Stimulated activated naive CD8-positive, alpha-beta T cell treated with anti-CD3 and anti-CD28 coated beads, Interleukin-15, Interleukin-2, amounts not matched to agents 100 ng/mL and 50 ng/mL, for 24 hours (primary cell): ENCODE data around the gene LRMDA.

ENCODE experiments used
- H3K27ac Mint-ChIP-seq: one replicate; pipeline ENCODE4 v1.8.0; 2021; ENCODE audit warnings: mild to moderate bottlenecking, mixed read lengths
- H3K27me3 Mint-ChIP-seq: one replicate; pipeline ENCODE4 v1.8.0; 2021; ENCODE audit warnings: mixed read lengths
- H3K36me3 Mint-ChIP-seq: one replicate; pipeline ENCODE4 v1.8.0; 2021; ENCODE audit warnings: low read depth, mixed read lengths
- H3K4me1 Mint-ChIP-seq: one replicate; pipeline ENCODE4 v1.8.0; 2021; ENCODE audit warnings: low read depth, mixed read lengths
- H3K4me3 Mint-ChIP-seq: one replicate; pipeline ENCODE4 v1.8.0; 2021; ENCODE audit warnings: mild to moderate bottlenecking, mixed read lengths
- H3K9me3 Mint-ChIP-seq: one replicate; pipeline ENCODE4 v1.8.0; 2021; ENCODE audit warnings: mixed read lengths

The LRMDA gene

GRCh38 chr10:76160446-76161300 lies 729.2 kb downstream of the LRMDA start:
- Mint-ChIP-seq H3K4me3 (no peak overlapping the region), H3K4me1 (no peaks in the 10 kb centered on the region), H3K36me3 (no peaks in the 10 kb centered on the region), H3K9me3 (peaks cover 4% of the 10 kb centered on the region), H3K27ac (no peak overlapping the region), H3K27me3 (no peaks in the 10 kb centered on the region)

- no peak overlapping the region for H3K4me3 Mint-ChIP-seq
- H3K4me1 Mint-ChIP-seq = no peaks in the 10 kb centered on the region
- H3K27me3 Mint-ChIP-seq = no peaks in the 10 kb centered on the region
- no peaks in the 10 kb centered on the region for H3K36me3 Mint-ChIP-seq
- H3K9me3 Mint-ChIP-seq = peaks cover 7% of the 10 kb centered on the region
- H3K27ac Mint-ChIP-seq = no peak overlapping the region
Observed at GRCh38 chr10:76161301-76161582, 729.8 kb downstream of the LRMDA start.

- Mint-ChIP-seq H3K36me3 (no peaks in the 10 kb centered on the region), H3K4me3 (no peak overlapping the region), H3K27ac (no peak overlapping the region), H3K9me3 (peaks cover 10% of the 10 kb centered on the region), H3K4me1 (no peaks in the 10 kb centered on the region), H3K27me3 (no peaks in the 10 kb centered on the region)
Observed at GRCh38 chr10:76168437-76168836, 737.0 kb downstream of the LRMDA start.

GRCh38 chr10:76169246-76169645 lies 737.8 kb downstream of the LRMDA start:
- Mint-ChIP-seq H3K4me1 (no peaks in the 10 kb centered on the region), H3K9me3 (peaks cover 10% of the 10 kb centered on the region), H3K4me3 (no peak overlapping the region), H3K27ac (no peak overlapping the region), H3K36me3 (no peaks in the 10 kb centered on the region), H3K27me3 (no peaks in the 10 kb centered on the region)

- peaks cover 4% of the 10 kb centered on the region for H3K27me3 Mint-ChIP-seq
- no peaks in the 10 kb centered on the region for H3K36me3 Mint-ChIP-seq
- H3K4me1 Mint-ChIP-seq = no peaks in the 10 kb centered on the region
- H3K9me3 Mint-ChIP-seq = peaks cover 4% of the 10 kb centered on the region
- H3K27ac Mint-ChIP-seq = no peak overlapping the region
- no peak overlapping the region for H3K4me3 Mint-ChIP-seq
Observed at GRCh38 chr10:76172020-76172419, 740.6 kb downstream of the LRMDA start.

- Mint-ChIP-seq H3K27me3 (peaks cover 4% of the 10 kb centered on the region), H3K9me3 (peaks cover 7% of the 10 kb centered on the region), H3K27ac (no peak overlapping the region), H3K4me1 (no peaks in the 10 kb centered on the region), H3K36me3 (no peaks in the 10 kb centered on the region), H3K4me3 (no peak overlapping the region)
Observed at GRCh38 chr10:76175533-76176165, 744.2 kb downstream of the LRMDA start.

GRCh38 chr10:76176166-76176550 lies 744.7 kb downstream of the LRMDA start:
- Mint-ChIP-seq H3K27ac (no peak overlapping the region), H3K9me3 (peaks cover 7% of the 10 kb centered on the region), H3K27me3 (peaks cover 4% of the 10 kb centered on the region), H3K36me3 (no peaks in the 10 kb centered on the region), H3K4me1 (no peaks in the 10 kb centered on the region), H3K4me3 (no peak overlapping the region)

GRCh38 chr10:76177936-76178335 lies 746.5 kb downstream of the LRMDA start:
- H3K36me3 Mint-ChIP-seq = no peaks in the 10 kb centered on the region
- H3K4me3 Mint-ChIP-seq = no peak overlapping the region
- peaks cover 7% of the 10 kb centered on the region for H3K9me3 Mint-ChIP-seq

GRCh38 chr10:76178532-76179292 lies 747.3 kb downstream of the LRMDA start:
- H3K4me1 Mint-ChIP-seq = no peaks in the 10 kb centered on the region
- no peak overlapping the region for H3K4me3 Mint-ChIP-seq
- peaks cover 7% of the 10 kb centered on the region for H3K9me3 Mint-ChIP-seq
- no peaks in the 10 kb centered on the region for H3K36me3 Mint-ChIP-seq
- peaks cover 4% of the 10 kb centered on the region for H3K27me3 Mint-ChIP-seq
- H3K27ac Mint-ChIP-seq = no peak overlapping the region

More at GRCh38 chr10:76177936-76178335, 746.5 kb downstream of the LRMDA start:
- Mint-ChIP-seq H3K27me3 (peaks cover 4% of the 10 kb centered on the region), H3K27ac (no peak overlapping the region), H3K4me1 (no peaks in the 10 kb centered on the region)

- Mint-ChIP-seq H3K4me1 (no peaks in the 10 kb centered on the region), H3K36me3 (no peaks in the 10 kb centered on the region), H3K27me3 (peaks cover 4% of the 10 kb centered on the region), H3K27ac (no peak overlapping the region), H3K9me3 (peaks cover 7% of the 10 kb centered on the region), H3K4me3 (no peak overlapping the region)
Observed at GRCh38 chr10:76179806-76180205, 748.4 kb downstream of the LRMDA start.

GRCh38 chr10:76184647-76185046 lies 753.2 kb downstream of the LRMDA start:
- no peak overlapping the region for H3K27ac Mint-ChIP-seq
- no peaks in the 10 kb centered on the region for H3K9me3 Mint-ChIP-seq
- H3K4me1 Mint-ChIP-seq = no peaks in the 10 kb centered on the region
- H3K27me3 Mint-ChIP-seq = peaks cover 3% of the 10 kb centered on the region
- no peak overlapping the region for H3K4me3 Mint-ChIP-seq
- no peaks in the 10 kb centered on the region for H3K36me3 Mint-ChIP-seq

- H3K4me3 Mint-ChIP-seq = no peak overlapping the region
- no peaks in the 10 kb centered on the region for H3K4me1 Mint-ChIP-seq
- H3K27me3 Mint-ChIP-seq = peaks cover 3% of the 10 kb centered on the region
- no peaks in the 10 kb centered on the region for H3K36me3 Mint-ChIP-seq
- H3K27ac Mint-ChIP-seq = no peak overlapping the region
- H3K9me3 Mint-ChIP-seq = no peaks in the 10 kb centered on the region
Observed at GRCh38 chr10:76185471-76186301, 754.3 kb downstream of the LRMDA start.

- no peaks in the 10 kb centered on the region for H3K4me1 Mint-ChIP-seq
- no peak overlapping the region for H3K27ac Mint-ChIP-seq
- H3K4me3 Mint-ChIP-seq = no peak overlapping the region
- H3K36me3 Mint-ChIP-seq = no peaks in the 10 kb centered on the region
- H3K27me3 Mint-ChIP-seq = peaks cover 3% of the 10 kb centered on the region
- no peaks in the 10 kb centered on the region for H3K9me3 Mint-ChIP-seq
Observed at GRCh38 chr10:76188216-76188615, 756.8 kb downstream of the LRMDA start.

GRCh38 chr10:76190634-76191270 lies 759.3 kb downstream of the LRMDA start:
- Mint-ChIP-seq H3K27ac (no peak overlapping the region), H3K9me3 (no peaks in the 10 kb centered on the region), H3K4me1 (no peaks in the 10 kb centered on the region), H3K36me3 (no peaks in the 10 kb centered on the region), H3K27me3 (peaks cover 3% of the 10 kb centered on the region), H3K4me3 (no peak overlapping the region)
